Measurements from ENCODE around the gene MPHOSPH6. TPM values are rescaled to one million over a fixed set of nuclear protein-coding genes. Genes with fewer than 3 reads are reported as not detected.

MPHOSPH6 gene
- total and polyA plus RNA-seq, 2 of the 8 experiments (the other 6 are each of a cell fraction or from before 2014, with no cell fraction given) = 19.7 to 32.9 TPM

- H3K79me1 ChIP-seq (ENCODE audit: low read depth, low read length) = no peaks in the 10 kb centered on the region
- ChIA-PET POLR2A (ENCODE audit: partially characterized antibody) (interaction anchor here (1.3 kb wide), 1 partner anchor 15 kb away, joined by 3 read pairs; the partner anchor contains the start of gene MPHOSPH6), CTCF (ENCODE audit: partially characterized antibody) (no interaction called here)
- H3K27ac ChIP-seq (ENCODE audit: low read depth, low read length) = no peak overlapping the region
- no peak overlapping the region for H2BK20ac ChIP-seq (ENCODE audit: low read length)
- no peaks in the 10 kb centered on the region for H3K9me3 ChIP-seq (ENCODE audit: insufficient read depth in 2 of 2, low read depth in 1 of 2, low read length in 1 of 2)
- no peaks in the 10 kb centered on the region for H3K27me3 ChIP-seq (replicated peaks in 1 of 4; ENCODE audit: control insufficient read depth in 3 of 4, extremely low read depth in 1 of 4, insufficient read depth in 3 of 4, low read length in 3 of 4)
- no peaks in the 10 kb centered on the region for H3K79me2 ChIP-seq (ENCODE audit: control insufficient read depth in 1 of 2, insufficient read depth in 2 of 2, low read length in 2 of 2)
- DNase-seq (ENCODE audit: low read depth in 1 of 2, low spot score in 2 of 2) = no peak
- H2AFZ ChIP-seq (ENCODE audit: low read length) = no peak overlapping the region
- H2BK120ac ChIP-seq (replicated peaks; ENCODE audit: low read depth, low read length) = no peak overlapping the region
- no peak overlapping the region for H3K18ac ChIP-seq (ENCODE audit: extremely low read depth, low read length)
- no peak overlapping the region for H3K9ac ChIP-seq (replicated peaks in 1 of 4; ENCODE audit: extremely low read depth in 1 of 4, low read depth in 3 of 4, low read length in 3 of 4)
- H3K4ac ChIP-seq (replicated peaks; ENCODE audit: insufficient read length, low read depth, low read length) = no peak overlapping the region
- H4K5ac ChIP-seq (ENCODE audit: insufficient read length, low read depth, low read length) = no peak overlapping the region
- H3K23ac ChIP-seq (ENCODE audit: insufficient read length) = no peak overlapping the region
- no peak overlapping the region for H3K56ac ChIP-seq (replicated peaks; ENCODE audit: insufficient read length, low read depth, low read length)
- H3K14ac ChIP-seq (ENCODE audit: insufficient read length) = no peak overlapping the region
- no peaks in the 10 kb centered on the region for H4K20me1 ChIP-seq (replicated peaks in 1 of 2; ENCODE audit: control insufficient read depth in 1 of 2, insufficient read depth in 2 of 2, low read length in 2 of 2)
- no peak overlapping the region for H4K8ac ChIP-seq (ENCODE audit: extremely low read depth, insufficient read depth, low read length)
- no peaks in the 10 kb centered on the region for H3K23me2 ChIP-seq (ENCODE audit: low read depth, low read length)
- H3K4me3 ChIP-seq (ENCODE audit: extremely low read depth in 1 of 4, insufficient read depth in 2 of 4, low read depth in 3 of 4, low read length in 4 of 4) = no peak overlapping the region
- no peak overlapping the region for H2AK5ac ChIP-seq (ENCODE audit: low read depth, low read length)
- no peaks in the 10 kb centered on the region for H3K36me3 ChIP-seq (ENCODE audit: control insufficient read depth in 2 of 4, insufficient read depth in 4 of 4, low read length in 3 of 4)
- FAIRE-seq = no peak
- H4K91ac ChIP-seq (replicated peaks; ENCODE audit: insufficient read length, low read length) = no peak overlapping the region
- H2BK15ac ChIP-seq (ENCODE audit: low read length) = no peak overlapping the region
- H3K4me1 ChIP-seq (replicated peaks in 1 of 4; ENCODE audit: control insufficient read depth in 3 of 4, insufficient read depth in 4 of 4, low read length in 3 of 4) = 0 out of 7 replicates have a peak, but pooled peaks cover 0 to 2% (median 0%) of the 10 kb centered on the region in 4 experiments
- no peak overlapping the region for H2BK5ac ChIP-seq (ENCODE audit: low read depth, low read length)
- H2BK12ac ChIP-seq (ENCODE audit: low read depth, low read length) = no peak overlapping the region
- H3K4me2 ChIP-seq (ENCODE audit: insufficient read depth in 1 of 2, low read depth in 2 of 2, low read length in 2 of 2) = no peak overlapping the region
- TF ChIP-seq MAFK (IDR thresholded peaks at IDR 0.05; ENCODE audit: low read depth, low read length) (no peak), EZH2 (IDR thresholded peaks at IDR 0.05; ENCODE audit: low read depth, low read length, severe bottlenecking) (no peak), CEBPB (IDR thresholded peaks at IDR 0.05; ENCODE audit: low read depth, low read length) (no peak), HDAC6 (IDR thresholded peaks at IDR 0.05; ENCODE audit: low read depth, low read length) (no peak), GTF2F1 (IDR thresholded peaks at IDR 0.05; ENCODE audit: borderline replicate concordance, low read depth, low read length) (no peak), BCL11A (IDR thresholded peaks at IDR 0.05; ENCODE audit: low read depth in 2 of 2, low read length in 2 of 2) (no peak), PHF8 (conservative IDR thresholded peaks at IDR 0.05; ENCODE audit: low read depth, low read length) (no peak), USF2 (IDR thresholded peaks at IDR 0.05; ENCODE audit: low read length) (no peak), HDAC2 (IDR thresholded peaks at IDR 0.05; ENCODE audit: borderline replicate concordance in 1 of 2, low read depth in 2 of 2, low read length in 2 of 2) (no peak), EP300 (IDR thresholded peaks at IDR 0.05; ENCODE audit: borderline replicate concordance in 1 of 2, low read depth in 2 of 2, low read length in 2 of 2) (no peak), ATF3 (IDR thresholded peaks at IDR 0.05; ENCODE audit: insufficient read depth, low read depth, low read length) (no peak), KDM1A (IDR thresholded peaks at IDR 0.05; ENCODE audit: borderline replicate concordance, low read length) (no peak), TAF7 (optimal IDR thresholded peaks at IDR 0.05; ENCODE audit: borderline replicate concordance, low read depth, low read length) (no peak)
Observed at GRCh38 chr16:82185012-82185411, 15.0 kb upstream of the MPHOSPH6 start.

Data from H1 (cell line).